B cell (primary cell): ENCODE results near the gene PXN. TPM values are rescaled to one million over a fixed set of nuclear protein-coding genes. Genes with fewer than 3 reads are reported as not detected.
A peak's percentile ranks its signal among the peaks of the same experiment; 100 is the strongest.

ENCODE experiments used
- ATAC-seq: fragments of 200-7000 bp; cut with Tn5 transposase; one replicate; pipeline ENCODE4 v1.10.0; 2021; ENCODE audit warnings: low read depth, mild to moderate bottlenecking, moderate number of reproducible peaks, moderate library complexity
- CTCF ChIA-PET: fragments of 350-600 bp; sonication (Branson Sonifier 250); formaldehyde crosslinking; loops from one replicate; lab custom pipeline; 2021; ENCODE audit warnings: antibody characterized with exemption, inconsistent platforms; lab: Charles Lee
- POLR2A ChIA-PET: fragments of 350-600 bp; sonication (Branson Sonifier 250); formaldehyde crosslinking; loops from one replicate; lab custom pipeline; 2021; ENCODE audit warnings: antibody characterized with exemption; lab: Charles Lee
- DNase-seq: peaks from one replicate; pipeline ENCODE4 v3.0.0; 2013
- H2AFZ ChIP-seq: 2 replicates; pipeline ENCODE4 v1.6.1; 2012; ENCODE audit warnings: mild to moderate bottlenecking, low read depth, low read length; ENCODE audit not compliant: insufficient read depth, poor library complexity, severe bottlenecking
- H3K27ac ChIP-seq, 2 donors: 1 replicate in 1 of 2; 2 replicates in 1 of 2; pipeline ENCODE4 v1.5.1; 2012 to 2013; ENCODE audit warnings: low read length in 2 of 2, mild to moderate bottlenecking in 2 of 2, moderate library complexity in 1 of 2
- H3K27me3 ChIP-seq, 4 experiments: fragments of 200-600 bp in 1 of 4; sonication (generic) in 1 of 4; replicated peaks in 1 of 4; 1 replicate in 2 of 4; 2 replicates in 2 of 4; pipeline versions ENCODE4 v1.6.1 to v1.7.0; 2013 to 2016; ENCODE audit warnings: low read length in 3 of 4, mild to moderate bottlenecking in 2 of 4, mixed read lengths in 1 of 4, moderate library complexity in 1 of 4; ENCODE audit not compliant: insufficient read depth in 4 of 4, control insufficient read depth in 3 of 4; ENCODE audit errors: control extremely low read depth in 1 of 4
- H3K36me3 ChIP-seq, 2 experiments: replicated peaks in 1 of 2; 1 replicate in 1 of 2; 2 replicates in 1 of 2; pipeline versions ENCODE4 v1.6.1 to v1.7.1; 2013; ENCODE audit warnings: low read length in 1 of 2; ENCODE audit not compliant: insufficient read depth in 2 of 2, control insufficient read depth in 1 of 2; ENCODE audit errors: control extremely low read depth in 1 of 2, extremely low read depth in 1 of 2
- H3K4me1 ChIP-seq, 2 donors: fragments of 200-600 bp in 1 of 2; sonication (generic) in 1 of 2; 1 replicate in 1 of 2; 2 replicates in 1 of 2; pipeline versions ENCODE4 v1.5.1 to v1.6.1; 2013 to 2017; ENCODE audit warnings: low read length in 2 of 2; ENCODE audit not compliant: control insufficient read depth in 2 of 2, insufficient read depth in 2 of 2
- H3K4me2 ChIP-seq: replicated peaks from 2 replicates; pipeline ENCODE3; 2012; ENCODE audit warnings: mild to moderate bottlenecking, low read depth, low read length; ENCODE audit not compliant: poor library complexity, severe bottlenecking
- H3K4me3 ChIP-seq, 5 experiments: fragments of 200-600 bp in 1 of 5; sonication (generic) in 1 of 5; 1 replicate in 3 of 5; 2 replicates in 2 of 5; pipeline versions ENCODE4 v1.5.1 to v1.7.0; 2011 to 2016; ENCODE audit warnings: low read length in 4 of 5, mild to moderate bottlenecking in 4 of 5, low read depth in 2 of 5, control low read depth in 1 of 5, moderate library complexity in 1 of 5; ENCODE audit not compliant: insufficient read depth in 1 of 5; ENCODE audit errors: control extremely low read depth in 1 of 5, extremely low read depth in 1 of 5
- H3K79me2 ChIP-seq: fragments of 200-600 bp; sonication (generic); one replicate; pipeline ENCODE4 v1.6.0; 2016; ENCODE audit warnings: low read length; ENCODE audit not compliant: control insufficient read depth, insufficient read depth
- H3K9ac ChIP-seq: fragments of 200-600 bp; sonication (generic); 2 replicates; pipeline ENCODE4 v1.6.1; 2017; ENCODE audit warnings: mild to moderate bottlenecking, low read length, moderate library complexity
- H3K9me3 ChIP-seq, 3 donors: one replicate each; pipeline versions ENCODE4 v1.6.1 to v1.7.1; 2013; ENCODE audit warnings: low read length in 2 of 3; ENCODE audit not compliant: control insufficient read depth in 2 of 3, insufficient read depth in 1 of 3; ENCODE audit errors: control extremely low read depth in 1 of 3
- H4K20me1 ChIP-seq: 2 replicates; pipeline ENCODE4 v1.6.0; 2012; ENCODE audit warnings: mild to moderate bottlenecking, low read length; ENCODE audit not compliant: insufficient read depth, control insufficient read depth, poor library complexity, severe bottlenecking
- H3K27ac Mint-ChIP-seq: one replicate; pipeline ENCODE4 v1.8.0; 2021; ENCODE audit warnings: mixed read lengths
- H3K27me3 Mint-ChIP-seq: one replicate; pipeline ENCODE4 v1.8.0; 2021; ENCODE audit warnings: mixed read lengths
- H3K4me1 Mint-ChIP-seq: one replicate; pipeline ENCODE4 v1.8.0; 2021; ENCODE audit warnings: mixed read lengths
- H3K4me3 Mint-ChIP-seq: one replicate; pipeline ENCODE4 v1.8.0; 2021; ENCODE audit warnings: mixed read lengths
- H3K9me3 Mint-ChIP-seq: one replicate; pipeline ENCODE4 v1.8.0; 2022; ENCODE audit warnings: mixed read lengths; ENCODE audit not compliant: insufficient read depth
- CTCF ChIP-seq: fragments of 200-600 bp; IDR thresholded peaks from one replicate; pipeline ENCODE4 v1.8.0; 2022; ENCODE audit warnings: antibody characterized with exemption, mild to moderate bottlenecking
- EZH2 ChIP-seq: IDR thresholded peaks from 2 replicates; pipeline ENCODE4 v1.6.1; 2012; ENCODE audit warnings: borderline replicate concordance, low read depth, mild to moderate bottlenecking, moderate library complexity, low read length; ENCODE audit not compliant: insufficient read depth, poor library complexity, severe bottlenecking
- WGBS: methylation state at CpG from one replicate; pipeline ENCODE4 v1.1.5; 2013; ENCODE audit warnings: missing lambda C conversion rate; ENCODE audit not compliant: insufficient coverage; 5-methylcytosine and 5-hydroxymethylcytosine counted together
- intact Hi-C: fragments of 100-400 bp; cut with micrococcal nuclease; formaldehyde crosslinking; loops from one replicate; pipeline ENCODE4 v1.10.0; 2022
- polyA plus RNA-seq: library from polyadenylated mRNA; depleted of rRNA; stranded (reverse); fragments of >200 nt; gene quantifications from 2 replicates; pipeline ENCODE4 v1.2.3, GENCODE V29; 2012
- total RNA-seq, 2 donors: library from RNA; stranded (reverse); fragments of 120-200 nt in 1 of 2; gene quantifications; 1 replicate in 1 of 2; 2 replicates in 1 of 2; pipeline versions ENCODE4 v1.2.3 to v1.2.4, GENCODE V29; 2013 to 2022

Gene PXN
- total and polyA plus RNA-seq, 2 donors (not counting 1 experiment from before 2014, with no cell fraction given), result 2.0 to 3.1 TPM

DNA sequence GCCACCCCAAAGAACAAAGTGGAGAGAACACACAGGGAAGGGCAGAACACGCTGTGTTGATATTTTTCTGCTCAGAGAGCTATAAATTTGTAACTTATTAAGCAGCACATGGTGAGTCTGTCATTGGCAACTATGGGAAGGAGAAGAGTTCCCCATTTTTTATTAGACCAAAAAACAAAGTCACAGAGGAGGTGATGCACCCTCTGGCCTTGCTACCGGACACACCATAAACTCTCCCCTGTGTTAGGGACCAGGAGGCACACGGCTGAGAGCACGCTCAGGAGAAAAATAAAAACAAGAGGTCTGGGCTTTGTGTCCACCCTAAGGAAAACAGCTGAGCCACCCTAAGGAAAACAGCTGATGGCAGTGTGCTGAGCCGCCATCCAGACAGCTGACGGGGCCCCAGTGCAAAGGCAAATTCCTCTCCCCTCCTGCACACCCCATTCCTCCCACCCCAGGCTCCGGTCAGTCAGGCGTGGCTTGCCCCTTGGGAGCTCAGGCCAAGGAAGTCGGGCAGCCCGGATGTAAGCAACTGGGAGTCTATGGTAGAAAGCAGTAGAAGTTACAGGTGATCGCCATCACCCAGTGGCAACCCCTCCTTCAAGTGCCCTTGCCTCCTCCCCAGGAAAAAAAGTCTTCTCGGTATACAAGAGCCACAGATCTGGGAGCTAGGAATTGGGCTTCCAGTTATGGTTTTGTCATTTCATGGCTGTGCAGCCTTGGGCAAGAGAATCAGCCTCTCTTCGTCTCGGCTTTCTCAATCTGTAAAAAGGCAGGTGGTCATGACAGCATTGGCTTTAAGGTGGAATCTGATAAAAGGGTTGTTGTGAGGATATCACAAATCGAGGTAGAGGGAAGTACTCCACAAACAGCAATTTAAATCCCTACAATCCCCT, 2.4 kb downstream of the PXN start:
- Histone ChIP-seq H3K9ac (no peak overlapping the region), H2AFZ (no peak overlapping the region), H3K27me3 (peaks cover 0 to 67% (median 36%) of the 10 kb centered on the region in 4 experiments), H3K9me3 (no peaks in the 10 kb centered on the region), H3K36me3 (no peaks in the 10 kb centered on the region), H3K79me2 (no peaks in the 10 kb centered on the region), H3K4me3 (peak overlapping the region in 1 of 5 experiments; percentile 56), H4K20me1 (peaks cover 5% of the 10 kb centered on the region), H3K4me1 (peaks cover 28 to 35% of the 10 kb centered on the region in 2 donors), H3K27ac (no peak overlapping the region), H3K4me2 (no peak overlapping the region)
- ChIA-PET POLR2A (interaction anchor here (0.7 kb wide), 3 partner anchors 29 to 1968 kb away, joined by 3 to 5 read pairs (median 4); partner anchors contain the start of gene RNU4-2), CTCF (interaction anchor here (0.6 to 11.9 kb wide), 3 partner anchors 30 to 141 kb away, joined by 3 to 313 read pairs (median 3); partner anchors contain the start of gene RNU4-1)
- H3K27ac Mint-ChIP-seq, result no peak overlapping the region
- peak overlapping the region; percentile 52 for H3K4me3 Mint-ChIP-seq
- DNase-seq (no peak), ATAC-seq (no peak)
- intact Hi-C loops, result no loop called here
- TF ChIP-seq CTCF (no peak), EZH2 (no peak)
- H3K27me3 Mint-ChIP-seq, result peaks cover 41% of the 10 kb centered on the region
- 84% methylated on average over 6 of the region's 15 CpGs for WGBS
- no peaks in the 10 kb centered on the region for H3K9me3 Mint-ChIP-seq
- H3K4me1 Mint-ChIP-seq, result peaks cover 24% of the 10 kb centered on the region
